Nucleus accumbens (tissue), 56 donors: ENCODE measurements around the gene ARMC6.

Experiments
- DNase-seq, 56 donors: peaks; one replicate each; lab custom pipeline; 2025; lab: John Stamatoyannopoulos, UW

Gene ARMC6

GRCh38 chr19:19033426-19034203, at the start of gene ARMC6, which contains the start of gene SUGP2:
Gene ARMC6, plus strand, starts transcription at chr19:19033603. Its CDS starts 607 bp downstream, at chr19:19034210.
Gene SUGP2, minus strand, starts transcription at chr19:19033517. Its CDS starts 2,446 bp downstream, at chr19:19031071.
- peak in 54 of 56 donors; percentile 35 to 100 (median 88) for DNase-seq

- no peak for DNase-seq
These were observed 49.2 kb upstream of the ARMC6 start for GRCh38 chr19:18984251-18984650.

GRCh38 chr19:18985257-18985656, 48.1 kb upstream of the ARMC6 start:
- peak in 32 of 56 donors; percentile 2 to 69 (median 23) for DNase-seq

- DNase-seq, result no peak
These were observed 45.9 kb upstream of the ARMC6 start for GRCh38 chr19:18987456-18987855.

- no peak for DNase-seq
These were observed 44.1 kb upstream of the ARMC6 start for GRCh38 chr19:18989316-18989715.

- DNase-seq, result no peak
These were observed 43.2 kb upstream of the ARMC6 start for GRCh38 chr19:18990128-18990708.

GRCh38 chr19:18991006-18991405, 42.4 kb upstream of the ARMC6 start:
- no peak for DNase-seq

- no peak for DNase-seq
These were observed 41.9 kb upstream of the ARMC6 start for GRCh38 chr19:18991468-18991867.

GRCh38 chr19:18992696-18993095, 40.7 kb upstream of the ARMC6 start:
- DNase-seq, result peak in 18 of 56 donors; percentile 1 to 56 (median 19)

GRCh38 chr19:18993115-18993514, 40.3 kb upstream of the ARMC6 start:
- no peak for DNase-seq

- peak in 50 of 56 donors; percentile 5 to 84 (median 54) for DNase-seq
These were observed 37.6 kb upstream of the ARMC6 start for GRCh38 chr19:18995804-18996241.

- no peak for DNase-seq
These were observed 37.1 kb upstream of the ARMC6 start for GRCh38 chr19:18996351-18996750.

- DNase-seq, result no peak
These were observed 36.5 kb upstream of the ARMC6 start for GRCh38 chr19:18996796-18997394.

- DNase-seq, result no peak
These were observed 35.1 kb upstream of the ARMC6 start for GRCh38 chr19:18998276-18998675.

GRCh38 chr19:18999016-18999758, 34.2 kb upstream of the ARMC6 start:
- no peak for DNase-seq

GRCh38 chr19:18999896-19000620, 33.3 kb upstream of the ARMC6 start:
- no peak for DNase-seq

- no peak for DNase-seq
These were observed 29.3 kb upstream of the ARMC6 start for GRCh38 chr19:19004144-19004543.

GRCh38 chr19:19006213-19006612, 27.2 kb upstream of the ARMC6 start:
- DNase-seq, result peak in 1 of 56 donors; percentile 5

GRCh38 chr19:19009951-19010350, 23.5 kb upstream of the ARMC6 start:
- no peak for DNase-seq

- no peak for DNase-seq
These were observed 22.9 kb upstream of the ARMC6 start for GRCh38 chr19:19010551-19010950.
